Activated CD8-positive, alpha-beta memory T cell treated with anti-CD3 and anti-CD28 coated beads, Interleukin-2, amount 10 ng/mL, durations not matched to agents 7 days and 5 days (primary cell): ENCODE data around the gene C2CD5. TPM values are rescaled to one million over a fixed set of nuclear protein-coding genes. Genes with fewer than 3 reads are reported as not detected.

ENCODE experiments used
- ATAC-seq: fragments of 150-1000 bp; cut with Tn5 transposase; one replicate; pipeline ENCODE4 v1.10.0; 2021; ENCODE audit warnings: moderate library complexity
- CTCF ChIA-PET: fragments of 350-600 bp; sonication (Branson Sonifier 250); formaldehyde crosslinking; loops from one replicate; lab custom pipeline; 2021; ENCODE audit warnings: antibody characterized with exemption; lab: Charles Lee
- DNase-seq: peaks from one replicate; pipeline ENCODE4 v3.0.0-alpha.2; 2020
- H3K27ac Mint-ChIP-seq: one replicate; pipeline ENCODE4 v1.8.0; 2021; ENCODE audit warnings: mild to moderate bottlenecking, mixed read lengths
- H3K27me3 Mint-ChIP-seq: one replicate; pipeline ENCODE4 v1.8.0; 2021; ENCODE audit warnings: mixed read lengths
- H3K36me3 Mint-ChIP-seq: one replicate; pipeline ENCODE4 v1.8.0; 2021; ENCODE audit warnings: mild to moderate bottlenecking, mixed read lengths
- H3K4me1 Mint-ChIP-seq: one replicate; pipeline ENCODE4 v1.8.0; 2021; ENCODE audit warnings: mixed read lengths
- H3K4me3 Mint-ChIP-seq: one replicate; pipeline ENCODE4 v1.8.0; 2021; ENCODE audit warnings: mild to moderate bottlenecking, moderate library complexity, mixed read lengths
- H3K9me3 Mint-ChIP-seq: one replicate; pipeline ENCODE4 v1.8.0; 2022; ENCODE audit warnings: low read depth, mixed read lengths
- total RNA-seq, 2 experiments: library from RNA; stranded (reverse); gene quantifications; one replicate each; pipeline ENCODE4 v1.2.3, GENCODE V29; 2021

C2CD5 gene
- total RNA-seq, 2 experiments from 2014 or later = 41.7 to 51.1 TPM

DNA sequence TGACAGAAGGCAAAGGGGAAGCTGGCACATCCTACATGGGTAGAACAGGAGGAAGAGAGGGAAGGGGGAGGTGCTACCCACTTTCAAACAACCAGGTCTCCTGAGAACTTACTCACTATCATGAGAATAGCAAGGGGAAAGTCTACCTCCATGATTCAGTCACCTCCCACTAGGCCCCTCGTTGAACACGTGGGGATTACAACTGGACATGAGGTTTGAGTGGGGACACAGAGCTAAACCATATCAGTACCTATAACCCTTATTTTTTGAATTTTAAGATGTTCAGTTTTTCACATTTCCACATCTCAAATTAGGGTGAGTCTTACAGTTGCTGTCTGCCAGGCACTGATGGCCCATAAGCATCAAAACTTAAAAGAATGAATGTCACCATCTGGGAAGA lies 129.6 kb downstream of the C2CD5 start:
- Mint-ChIP-seq H3K4me3 (no peak overlapping the region), H3K27me3 (peaks cover 2% of the 10 kb centered on the region), H3K4me1 (peaks cover 20% of the 10 kb centered on the region), H3K9me3 (no peaks in the 10 kb centered on the region), H3K27ac (no peak overlapping the region), H3K36me3 (no peaks in the 10 kb centered on the region)
- ATAC-seq (no peak), DNase-seq (no peak)
- CTCF ChIA-PET = interaction anchor here (1.9 kb wide), 1 partner anchor 29 kb away, joined by 6 read pairs; no protein-coding TSS in a partner anchor

DNA sequence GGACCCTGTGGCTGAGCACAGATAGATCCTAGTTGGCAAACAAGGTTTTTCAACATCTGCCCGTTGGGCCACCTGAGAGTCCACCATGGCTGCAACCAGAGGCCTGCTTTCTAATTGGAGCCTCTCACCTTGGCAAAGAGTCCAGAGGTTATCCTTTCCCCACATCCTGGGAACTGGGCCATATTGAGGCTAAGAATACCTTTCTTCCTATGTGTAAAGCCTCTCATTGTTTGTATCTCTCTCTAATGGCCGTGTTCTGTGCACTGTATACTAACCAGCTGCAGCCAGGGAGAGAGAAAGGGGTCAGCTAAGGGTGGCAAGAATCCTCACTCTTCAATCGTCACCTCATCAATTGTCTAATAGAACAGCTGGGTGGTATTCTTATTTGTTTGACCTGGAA lies 130.8 kb downstream of the C2CD5 start:
- CTCF ChIA-PET = interaction anchor here (1.9 kb wide), 1 partner anchor 30 kb away, joined by 6 read pairs; no protein-coding TSS in a partner anchor

DNA sequence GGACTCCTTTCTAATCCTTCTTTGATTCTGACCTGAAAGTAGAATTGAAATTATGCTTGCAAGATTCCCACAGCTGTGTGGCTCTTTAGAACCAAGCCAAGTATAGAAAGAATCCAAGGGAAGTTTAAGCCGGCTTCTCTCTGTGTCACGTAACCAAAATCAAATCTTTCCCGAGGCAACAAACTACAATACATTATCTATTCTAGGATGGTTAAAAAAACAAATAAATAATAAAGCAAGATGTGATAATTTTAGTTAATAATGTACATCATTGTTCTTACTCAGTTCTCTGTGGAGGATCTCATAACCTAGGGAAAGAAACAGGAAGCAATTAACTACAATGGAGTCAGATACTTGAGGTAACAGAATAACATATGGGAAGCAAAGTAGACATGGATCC lies 131.8 kb downstream of the C2CD5 start:
- DNase-seq = no peak
- CTCF ChIA-PET = interaction anchor here (0.7 kb wide), 1 partner anchor 70 kb away, joined by 3 read pairs; no protein-coding TSS in a partner anchor
- no peak overlapping the region for H3K4me3 Mint-ChIP-seq
- no peaks in the 10 kb centered on the region for H3K9me3 Mint-ChIP-seq
- H3K27ac Mint-ChIP-seq = no peak overlapping the region
- H3K4me1 Mint-ChIP-seq = peaks cover 39% of the 10 kb centered on the region
- no peak for ATAC-seq
- peaks cover 2% of the 10 kb centered on the region for H3K27me3 Mint-ChIP-seq
- H3K36me3 Mint-ChIP-seq = no peaks in the 10 kb centered on the region

More for the DNA sequence above, 130.8 kb downstream of the C2CD5 start:
- peaks cover 2% of the 10 kb centered on the region for H3K27me3 Mint-ChIP-seq
- ATAC-seq = no peak
- H3K4me3 Mint-ChIP-seq = no peak overlapping the region
- H3K4me1 Mint-ChIP-seq = peaks cover 30% of the 10 kb centered on the region
- no peak for DNase-seq
- no peaks in the 10 kb centered on the region for H3K36me3 Mint-ChIP-seq
- no peak overlapping the region for H3K27ac Mint-ChIP-seq
- no peaks in the 10 kb centered on the region for H3K9me3 Mint-ChIP-seq

DNA sequence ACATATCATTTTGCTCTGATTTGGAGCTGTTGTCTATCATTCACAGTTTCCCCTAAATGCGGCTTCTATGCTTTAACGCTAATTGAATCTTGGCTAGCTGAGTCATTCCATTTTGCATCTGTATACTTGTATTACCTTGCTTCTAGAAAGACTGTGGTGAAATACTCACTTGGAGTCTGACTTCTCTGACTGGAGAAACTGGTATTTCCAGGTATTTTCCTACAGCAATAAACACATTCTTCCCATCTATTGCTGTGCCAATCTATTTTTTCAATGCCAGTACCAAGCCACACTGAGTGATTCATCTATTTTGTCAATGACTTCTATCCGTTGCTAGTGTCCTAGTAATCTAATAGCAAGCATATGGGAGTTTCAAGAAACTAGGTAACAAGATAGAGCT lies 133.9 kb downstream of the C2CD5 start:
- Mint-ChIP-seq H3K9me3 (no peaks in the 10 kb centered on the region), H3K27me3 (no peaks in the 10 kb centered on the region), H3K36me3 (no peaks in the 10 kb centered on the region), H3K4me3 (peak overlapping the region; percentile 76), H3K4me1 (peaks cover 42% of the 10 kb centered on the region), H3K27ac (peak overlapping the region; percentile 89)
- CTCF ChIA-PET = interaction anchor here (1.0 to 3.8 kb wide), 5 partner anchors 14 to 289 kb away, joined by 3 to 16 read pairs (median 5); partner anchors contain the start of gene ST8SIA1
- DNase-seq (no peak), ATAC-seq (peak; percentile 38)

DNA sequence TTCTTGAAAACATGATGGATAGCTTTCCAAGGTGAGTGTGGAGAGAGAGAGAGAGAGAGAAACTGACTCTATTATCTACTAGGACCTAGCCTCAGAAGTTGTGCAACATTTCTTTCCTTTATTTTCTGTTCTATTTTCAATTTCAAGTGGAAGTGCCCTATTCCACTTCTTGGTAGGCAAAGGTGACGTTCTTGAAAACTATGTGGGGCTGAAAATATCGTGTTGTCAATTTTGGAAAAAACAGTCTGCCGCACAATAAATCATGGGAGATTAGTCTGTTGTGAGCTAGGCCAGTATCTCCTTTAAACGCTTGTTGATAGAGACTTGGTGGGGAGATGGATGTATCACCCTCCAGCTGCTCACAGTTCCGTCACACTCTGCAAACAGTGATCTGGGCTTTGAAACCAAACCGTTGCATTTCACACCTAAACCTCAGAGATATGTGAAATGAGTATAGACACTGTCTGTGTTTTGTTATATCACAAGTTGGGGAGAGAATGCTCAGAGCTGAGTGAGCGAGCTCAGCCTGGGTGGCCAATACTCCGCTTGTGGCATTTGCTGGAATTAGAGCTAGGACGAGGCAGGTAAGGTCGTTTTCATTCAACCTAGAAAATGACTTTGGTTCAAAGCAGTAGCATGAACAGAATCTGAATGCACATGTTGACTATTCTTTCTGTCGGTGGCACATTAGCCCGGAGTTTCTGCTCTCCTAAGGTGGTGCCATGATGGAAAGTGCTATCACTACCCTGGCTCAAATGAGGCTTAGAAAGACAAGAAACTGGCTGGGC lies 134.8 kb downstream of the C2CD5 start:
- no peaks in the 10 kb centered on the region for H3K9me3 Mint-ChIP-seq
- H3K36me3 Mint-ChIP-seq = no peaks in the 10 kb centered on the region
- CTCF ChIA-PET = interaction anchor here (1.1 to 3.8 kb wide), 8 partner anchors 12 to 307 kb away, joined by 3 to 16 read pairs (median 4); partner anchors contain the start of gene ST8SIA1
- ATAC-seq (peak; percentile 93), DNase-seq (peak; percentile 86)
- peak overlapping the region; percentile 76 for H3K4me3 Mint-ChIP-seq
- H3K4me1 Mint-ChIP-seq = peaks cover 42% of the 10 kb centered on the region
- H3K27me3 Mint-ChIP-seq = no peaks in the 10 kb centered on the region
- peak overlapping the region; percentile 89 for H3K27ac Mint-ChIP-seq

DNA sequence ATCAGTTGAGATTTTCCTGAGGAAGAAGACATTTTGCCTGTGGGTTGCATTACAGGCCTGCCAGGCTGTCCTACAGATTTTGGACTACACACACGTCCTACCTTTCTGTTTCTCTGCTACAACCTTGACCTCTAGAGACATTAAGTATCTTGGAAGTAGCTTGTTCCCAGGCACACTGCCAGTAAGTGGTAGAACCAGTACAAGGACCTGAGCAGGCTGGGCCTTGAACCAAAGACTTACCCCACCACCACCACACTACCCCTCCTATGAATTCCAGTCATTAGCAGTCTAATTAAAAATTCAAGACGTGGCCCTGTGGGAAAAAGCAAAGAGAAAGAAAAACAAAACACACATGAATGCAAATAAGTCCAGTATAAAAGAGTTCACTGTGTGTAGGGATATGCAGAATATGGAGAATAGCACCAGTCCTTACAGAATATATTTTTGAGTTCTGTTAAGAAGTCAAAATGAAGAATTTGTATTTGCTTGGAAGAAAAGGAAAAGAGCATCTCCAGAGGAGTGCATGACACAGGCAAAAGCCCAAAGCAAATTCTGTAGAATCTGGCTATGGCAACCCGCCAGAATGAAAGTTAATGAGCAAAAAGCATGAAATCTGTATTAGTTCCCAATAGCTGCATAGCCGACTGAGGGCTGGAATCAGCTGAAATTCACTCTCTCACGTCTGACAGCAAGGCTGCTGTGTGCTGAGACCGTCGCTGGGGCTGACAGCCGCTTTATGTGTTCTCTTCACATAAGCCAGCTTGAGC lies 135.5 kb downstream of the C2CD5 start:
- Mint-ChIP-seq H3K27ac (peak overlapping the region; percentile 89), H3K4me3 (peak overlapping the region; percentile 76), H3K4me1 (peaks cover 42% of the 10 kb centered on the region), H3K27me3 (no peaks in the 10 kb centered on the region), H3K36me3 (no peaks in the 10 kb centered on the region), H3K9me3 (no peaks in the 10 kb centered on the region)
- CTCF ChIA-PET = interaction anchor here (1.1 to 3.8 kb wide), 8 partner anchors 11 to 306 kb away, joined by 3 to 16 read pairs (median 4); partner anchors contain the start of gene ST8SIA1
- peak; percentile 24 for ATAC-seq
- peak; percentile 48 for DNase-seq

DNA sequence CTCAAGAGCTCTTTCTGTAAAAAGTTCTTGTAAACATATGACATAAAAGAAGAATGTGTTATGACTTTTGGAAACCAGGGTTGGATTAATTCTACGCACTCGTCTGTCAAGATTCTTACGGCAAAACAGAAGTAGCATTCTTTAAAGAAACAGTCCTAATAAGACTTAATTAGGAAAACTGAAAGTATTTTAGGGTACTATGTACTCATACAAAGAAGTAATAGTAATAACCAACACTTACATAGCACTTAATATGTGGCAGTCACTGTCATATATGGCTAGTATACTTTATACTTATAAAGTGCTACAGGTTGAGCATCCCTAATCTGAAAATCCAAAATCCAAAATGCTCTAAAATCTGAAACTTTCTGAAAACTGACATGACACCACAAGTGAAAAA lies 136.9 kb downstream of the C2CD5 start:
- no peaks in the 10 kb centered on the region for H3K27me3 Mint-ChIP-seq
- ATAC-seq = no peak
- no peak overlapping the region for H3K4me3 Mint-ChIP-seq
- H3K27ac Mint-ChIP-seq = peak overlapping the region; percentile 8
- no peaks in the 10 kb centered on the region for H3K9me3 Mint-ChIP-seq
- no peaks in the 10 kb centered on the region for H3K36me3 Mint-ChIP-seq
- CTCF ChIA-PET = interaction anchor here (2.1 kb wide), 1 partner anchor 30 kb away, joined by 5 read pairs; no protein-coding TSS in a partner anchor
- H3K4me1 Mint-ChIP-seq = peaks cover 42% of the 10 kb centered on the region
- DNase-seq = no peak

DNA sequence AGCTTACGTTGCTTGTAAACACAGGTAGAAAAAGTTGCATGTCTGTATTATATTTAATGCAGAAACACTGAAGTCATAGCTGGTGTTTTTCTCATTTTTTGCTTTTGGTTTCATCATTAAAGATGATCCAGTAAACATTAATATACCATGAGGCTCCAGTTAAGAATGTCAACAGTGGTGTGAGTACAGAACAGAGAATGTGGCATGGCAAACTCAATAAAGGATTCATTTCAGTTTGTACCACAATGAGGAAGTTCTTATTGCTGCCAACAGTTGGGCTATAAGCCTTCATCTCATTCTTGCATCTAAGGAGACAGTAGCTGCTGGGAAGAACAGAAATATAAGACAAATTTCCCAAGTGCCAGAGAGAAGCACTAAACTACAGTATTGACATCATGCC lies 137.7 kb downstream of the C2CD5 start:
- no peak for DNase-seq
- Mint-ChIP-seq H3K27me3 (no peaks in the 10 kb centered on the region), H3K4me3 (no peak overlapping the region), H3K27ac (peak overlapping the region; percentile 45), H3K36me3 (peaks cover under 1% of the 10 kb centered on the region), H3K9me3 (no peaks in the 10 kb centered on the region), H3K4me1 (peaks cover 42% of the 10 kb centered on the region)
- no peak for ATAC-seq
- CTCF ChIA-PET = interaction anchor here (2.1 kb wide), 1 partner anchor 31 kb away, joined by 5 read pairs; no protein-coding TSS in a partner anchor

DNA sequence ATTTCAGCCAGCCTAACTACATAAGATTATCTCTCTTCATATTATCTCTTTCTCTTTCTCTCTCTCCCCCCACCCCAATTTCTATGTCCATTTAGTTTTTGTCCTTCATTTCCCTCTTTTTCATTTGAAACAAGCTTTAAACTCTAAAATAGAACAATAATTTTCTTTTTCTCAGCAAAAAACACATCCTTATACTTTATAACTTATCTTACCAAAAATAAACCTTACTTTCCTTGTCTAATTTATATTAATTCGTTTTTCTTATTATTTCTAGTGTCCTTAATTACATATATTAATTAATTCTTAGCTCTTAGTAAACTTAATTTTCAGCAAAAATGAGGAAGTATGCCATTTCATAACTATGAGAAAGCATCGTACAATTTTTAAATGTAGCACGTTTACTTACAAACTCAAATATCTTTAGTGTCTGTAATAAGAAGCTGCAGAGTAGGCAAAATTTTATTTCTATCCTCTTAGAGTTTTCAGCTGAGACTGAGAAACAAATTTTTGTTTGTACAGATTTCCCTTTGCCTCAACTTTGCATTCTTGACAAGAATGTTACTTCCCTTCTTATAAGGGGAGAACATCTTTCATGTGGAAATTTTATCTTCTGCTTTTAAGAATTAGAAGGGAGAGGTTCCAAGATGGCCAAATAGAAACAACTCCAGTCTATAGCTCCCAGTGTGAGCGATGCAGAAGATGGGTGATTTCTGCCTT lies 144.7 kb downstream of the C2CD5 start:
- Mint-ChIP-seq H3K4me3 (no peak overlapping the region), H3K27me3 (no peaks in the 10 kb centered on the region), H3K27ac (no peak overlapping the region), H3K4me1 (peaks cover 27% of the 10 kb centered on the region), H3K36me3 (peaks cover 7% of the 10 kb centered on the region), H3K9me3 (peaks cover 7% of the 10 kb centered on the region)
- CTCF ChIA-PET = interaction anchor here (0.7 to 1.2 kb wide), 3 partner anchors 12 to 66 kb away, joined by 3 read pairs; no protein-coding TSS in a partner anchor
- ATAC-seq = no peak
- DNase-seq = no peak

Other genes starting within 250 kb of the C2CD5 start
- 1 to 10 TPM; 2.7 to 4.6 TPM for gene ST8SIA1, start 209.8 kb downstream of the C2CD5 start, total RNA-seq
- 10 to 100 TPM; 77.7 to 83.1 TPM for gene ETNK1, start 80.6 kb upstream of the C2CD5 start, total RNA-seq